ENCODE data around the gene CHCHD10. TPM values are rescaled to one million over a fixed set of nuclear protein-coding genes. Genes with fewer than 3 reads are reported as not detected.

Gene CHCHD10
- total and polyA plus RNA-seq, 3 experiments from 2014 or later: 34.0 to 186 (median 172) TPM

- CTCF ChIA-PET: no interaction called here
- Histone ChIP-seq H3K36me3 (ENCODE audit: insufficient read depth, low read length) (no peaks in the 10 kb centered on the region), H3K4me1 (ENCODE audit: insufficient read depth, low read length) (peaks cover 21% of the 10 kb centered on the region), H3K27ac (ENCODE audit: low read depth, low read length) (no peak overlapping the region), H3K27me3 (ENCODE audit: insufficient read depth, low read length, poor library complexity, severe bottlenecking) (no peaks in the 10 kb centered on the region), H3K9me3 (ENCODE audit: low read length) (no peaks in the 10 kb centered on the region), H3K4me3 (ENCODE audit: low read length) (no peak overlapping the region)
- Mint-ChIP-seq H3K4me1 (peaks cover 21 to 34% (median 21%) of the 10 kb centered on the region in 3 donors), H3K36me3 (peaks cover 0 to 3% (median 0%) of the 10 kb centered on the region in 3 donors), H3K4me3 (peak overlapping the region in 2 of 7 donors; percentile 18 to 58), H3K27me3 (no peaks in the 10 kb centered on the region), H3K9me3 (no peaks in the 10 kb centered on the region), H3K27ac (peak overlapping the region in 4 of 8 donors; percentile 7 to 80 (median 48))
- POLR2A ChIA-PET: no interaction called here
- DNase-seq: no peak
Measured at GRCh38 chr22:23784215-23784732, 16.5 kb upstream of the CHCHD10 start.

GRCh38 chr22:23783265-23784150, 15.7 kb upstream of the CHCHD10 start:
- H3K27me3 Mint-ChIP-seq: no peaks in the 10 kb centered on the region
- H3K4me3 ChIP-seq (ENCODE audit: low read length): no peak overlapping the region
- H3K4me1 Mint-ChIP-seq: peaks cover 19 to 29% (median 19%) of the 10 kb centered on the region in 3 donors
- peaks cover 18% of the 10 kb centered on the region for H3K4me1 ChIP-seq (ENCODE audit: insufficient read depth, low read length)
- no peaks in the 10 kb centered on the region for H3K36me3 ChIP-seq (ENCODE audit: insufficient read depth, low read length)
- H3K4me3 Mint-ChIP-seq: no peak overlapping the region
- CTCF ChIA-PET: no interaction called here
- H3K36me3 Mint-ChIP-seq: peaks cover 0 to 1% (median 0%) of the 10 kb centered on the region in 3 donors
- no peaks in the 10 kb centered on the region for H3K9me3 ChIP-seq (ENCODE audit: low read length)
- no peaks in the 10 kb centered on the region for H3K9me3 Mint-ChIP-seq
- no peak for DNase-seq
- POLR2A ChIA-PET: no interaction called here
- no peak overlapping the region for H3K27ac Mint-ChIP-seq
- no peak overlapping the region for H3K27ac ChIP-seq (ENCODE audit: low read depth, low read length)
- no peaks in the 10 kb centered on the region for H3K27me3 ChIP-seq (ENCODE audit: insufficient read depth, low read length, poor library complexity, severe bottlenecking)

GRCh38 chr22:23782703-23783102, 14.9 kb upstream of the CHCHD10 start:
- Mint-ChIP-seq H3K27me3 (no peaks in the 10 kb centered on the region), H3K36me3 (peaks cover 0 to 1% (median 0%) of the 10 kb centered on the region in 3 donors), H3K9me3 (no peaks in the 10 kb centered on the region), H3K4me1 (peaks cover 11 to 21% (median 15%) of the 10 kb centered on the region in 3 donors), H3K4me3 (no peak overlapping the region), H3K27ac (no peak overlapping the region)
- Histone ChIP-seq H3K36me3 (ENCODE audit: insufficient read depth, low read length) (no peaks in the 10 kb centered on the region), H3K4me1 (ENCODE audit: insufficient read depth, low read length) (peaks cover 10% of the 10 kb centered on the region), H3K27ac (ENCODE audit: low read depth, low read length) (no peak overlapping the region), H3K27me3 (ENCODE audit: insufficient read depth, low read length, poor library complexity, severe bottlenecking) (no peaks in the 10 kb centered on the region), H3K4me3 (ENCODE audit: low read length) (no peak overlapping the region), H3K9me3 (ENCODE audit: low read length) (no peaks in the 10 kb centered on the region)
- ChIA-PET POLR2A (no interaction called here), CTCF (no interaction called here)
- no peak for DNase-seq

- H3K4me3 ChIP-seq (ENCODE audit: low read length): no peak overlapping the region
- no peak overlapping the region for H3K27ac Mint-ChIP-seq
- no peaks in the 10 kb centered on the region for H3K36me3 Mint-ChIP-seq
- ChIA-PET POLR2A (no interaction called here), CTCF (no interaction called here)
- no peak overlapping the region for H3K4me3 Mint-ChIP-seq
- no peaks in the 10 kb centered on the region for H3K27me3 Mint-ChIP-seq
- H3K9me3 Mint-ChIP-seq: no peaks in the 10 kb centered on the region
- peaks cover 7 to 16% (median 11%) of the 10 kb centered on the region in 3 donors for H3K4me1 Mint-ChIP-seq
- no peaks in the 10 kb centered on the region for H3K36me3 ChIP-seq (ENCODE audit: insufficient read depth, low read length)
- no peaks in the 10 kb centered on the region for H3K9me3 ChIP-seq (ENCODE audit: low read length)
- peaks cover 7% of the 10 kb centered on the region for H3K4me1 ChIP-seq (ENCODE audit: insufficient read depth, low read length)
- H3K27ac ChIP-seq (ENCODE audit: low read depth, low read length): no peak overlapping the region
- no peak for DNase-seq
- no peaks in the 10 kb centered on the region for H3K27me3 ChIP-seq (ENCODE audit: insufficient read depth, low read length, poor library complexity, severe bottlenecking)
Measured at GRCh38 chr22:23782252-23782651, 14.5 kb upstream of the CHCHD10 start.

GRCh38 chr22:23781511-23782183, 13.9 kb upstream of the CHCHD10 start:
- no peak overlapping the region for H3K27ac ChIP-seq (ENCODE audit: low read depth, low read length)
- ChIA-PET POLR2A (no interaction called here), CTCF (interaction anchor here (1.0 kb wide), 1 partner anchor 13 kb away, joined by 3 read pairs; no protein-coding TSS in a partner anchor)
- no peaks in the 10 kb centered on the region for H3K27me3 Mint-ChIP-seq
- H3K27ac Mint-ChIP-seq: peak overlapping the region in 1 of 8 donors; percentile 56
- H3K4me1 Mint-ChIP-seq: peaks cover 6 to 15% (median 10%) of the 10 kb centered on the region in 3 donors
- no peaks in the 10 kb centered on the region for H3K9me3 ChIP-seq (ENCODE audit: low read length)
- peaks cover 7% of the 10 kb centered on the region for H3K4me1 ChIP-seq (ENCODE audit: insufficient read depth, low read length)
- no peaks in the 10 kb centered on the region for H3K9me3 Mint-ChIP-seq
- no peak overlapping the region for H3K4me3 Mint-ChIP-seq
- H3K36me3 Mint-ChIP-seq: no peaks in the 10 kb centered on the region
- DNase-seq: no peak
- H3K36me3 ChIP-seq (ENCODE audit: insufficient read depth, low read length): no peaks in the 10 kb centered on the region
- no peaks in the 10 kb centered on the region for H3K27me3 ChIP-seq (ENCODE audit: insufficient read depth, low read length, poor library complexity, severe bottlenecking)
- H3K4me3 ChIP-seq (ENCODE audit: low read length): no peak overlapping the region

- Histone ChIP-seq H3K36me3 (ENCODE audit: insufficient read depth, low read length) (no peaks in the 10 kb centered on the region), H3K9me3 (ENCODE audit: low read length) (no peaks in the 10 kb centered on the region), H3K4me1 (ENCODE audit: insufficient read depth, low read length) (peaks cover under 1% of the 10 kb centered on the region), H3K4me3 (ENCODE audit: low read length) (no peak overlapping the region), H3K27ac (ENCODE audit: low read depth, low read length) (no peak overlapping the region), H3K27me3 (ENCODE audit: insufficient read depth, low read length, poor library complexity, severe bottlenecking) (no peaks in the 10 kb centered on the region)
- ChIA-PET CTCF (interaction anchor here (1.0 kb wide), 1 partner anchor 12 kb away, joined by 3 read pairs; no protein-coding TSS in a partner anchor), POLR2A (no interaction called here)
- no peak for DNase-seq
- Mint-ChIP-seq H3K36me3 (no peaks in the 10 kb centered on the region), H3K27me3 (no peaks in the 10 kb centered on the region), H3K9me3 (no peaks in the 10 kb centered on the region), H3K4me3 (no peak overlapping the region), H3K27ac (no peak overlapping the region), H3K4me1 (peaks cover under 1 to 9% (median 4%) of the 10 kb centered on the region in 3 donors)
Measured at GRCh38 chr22:23781065-23781464, 13.3 kb upstream of the CHCHD10 start.

GRCh38 chr22:23780146-23780748, 12.5 kb upstream of the CHCHD10 start:
- Mint-ChIP-seq H3K36me3 (no peaks in the 10 kb centered on the region), H3K4me1 (peaks cover 0 to 5% (median 4%) of the 10 kb centered on the region in 3 donors), H3K27ac (no peak overlapping the region), H3K9me3 (no peaks in the 10 kb centered on the region), H3K4me3 (no peak overlapping the region), H3K27me3 (no peaks in the 10 kb centered on the region)
- DNase-seq: no peak
- Histone ChIP-seq H3K9me3 (ENCODE audit: low read length) (no peaks in the 10 kb centered on the region), H3K4me1 (ENCODE audit: insufficient read depth, low read length) (no peaks in the 10 kb centered on the region), H3K36me3 (ENCODE audit: insufficient read depth, low read length) (no peaks in the 10 kb centered on the region), H3K27ac (ENCODE audit: low read depth, low read length) (no peak overlapping the region), H3K4me3 (ENCODE audit: low read length) (no peak overlapping the region), H3K27me3 (ENCODE audit: insufficient read depth, low read length, poor library complexity, severe bottlenecking) (no peaks in the 10 kb centered on the region)
- ChIA-PET POLR2A (no interaction called here), CTCF (no interaction called here)

- no peaks in the 10 kb centered on the region for H3K4me1 ChIP-seq (ENCODE audit: insufficient read depth, low read length)
- ChIA-PET CTCF (no interaction called here), POLR2A (no interaction called here)
- Mint-ChIP-seq H3K27me3 (no peaks in the 10 kb centered on the region), H3K36me3 (no peaks in the 10 kb centered on the region), H3K4me1 (peaks cover 0 to 5% (median 4%) of the 10 kb centered on the region in 3 donors), H3K4me3 (no peak overlapping the region), H3K9me3 (no peaks in the 10 kb centered on the region), H3K27ac (peak overlapping the region in 1 of 8 donors; percentile 92)
- H3K9me3 ChIP-seq (ENCODE audit: low read length): no peaks in the 10 kb centered on the region
- no peak overlapping the region for H3K27ac ChIP-seq (ENCODE audit: low read depth, low read length)
- DNase-seq: no peak
- H3K36me3 ChIP-seq (ENCODE audit: insufficient read depth, low read length): no peaks in the 10 kb centered on the region
- H3K27me3 ChIP-seq (ENCODE audit: insufficient read depth, low read length, poor library complexity, severe bottlenecking): no peaks in the 10 kb centered on the region
- H3K4me3 ChIP-seq (ENCODE audit: low read length): no peak overlapping the region
Measured at GRCh38 chr22:23779731-23780130, 12.0 kb upstream of the CHCHD10 start.

Data from CD8-positive, alpha-beta memory T cell (primary cell).